ENCODE data around the gene BACE2.

DNA sequence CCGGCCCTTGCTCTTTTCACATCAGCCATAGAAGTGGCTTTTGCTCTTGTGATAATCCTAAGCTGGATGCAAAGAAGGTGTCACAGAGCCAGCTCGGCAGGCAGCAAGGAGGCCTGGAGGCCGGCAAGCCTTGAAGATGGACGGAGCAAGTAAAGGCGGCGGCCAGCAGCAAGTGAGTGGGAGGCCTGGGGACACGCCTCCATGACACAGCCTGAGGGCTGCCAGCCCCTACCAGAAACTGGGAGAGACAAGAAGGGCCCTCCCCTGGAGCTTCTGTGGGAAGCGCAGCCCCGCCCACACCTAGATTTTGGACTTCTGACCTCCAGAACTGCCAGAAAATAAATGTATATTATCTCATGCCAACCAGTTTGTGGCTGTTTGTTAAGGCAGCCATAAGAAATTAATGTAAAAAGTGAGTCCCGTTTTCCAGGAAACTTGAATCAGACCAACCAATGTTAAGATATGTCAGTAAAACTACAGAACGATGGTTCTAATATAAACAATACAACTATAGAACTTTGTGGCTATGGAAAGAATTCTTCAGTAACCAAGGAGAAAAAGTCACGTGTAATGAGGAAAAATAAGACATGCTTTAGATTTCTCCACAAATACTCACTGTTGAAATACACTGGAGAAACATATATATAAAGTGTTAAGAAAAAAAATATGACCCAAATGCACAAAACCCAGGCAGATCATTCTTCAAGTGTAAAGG, 49.9 kb downstream of the BACE2 start:
- TF ChIP-seq, protein P1, sequence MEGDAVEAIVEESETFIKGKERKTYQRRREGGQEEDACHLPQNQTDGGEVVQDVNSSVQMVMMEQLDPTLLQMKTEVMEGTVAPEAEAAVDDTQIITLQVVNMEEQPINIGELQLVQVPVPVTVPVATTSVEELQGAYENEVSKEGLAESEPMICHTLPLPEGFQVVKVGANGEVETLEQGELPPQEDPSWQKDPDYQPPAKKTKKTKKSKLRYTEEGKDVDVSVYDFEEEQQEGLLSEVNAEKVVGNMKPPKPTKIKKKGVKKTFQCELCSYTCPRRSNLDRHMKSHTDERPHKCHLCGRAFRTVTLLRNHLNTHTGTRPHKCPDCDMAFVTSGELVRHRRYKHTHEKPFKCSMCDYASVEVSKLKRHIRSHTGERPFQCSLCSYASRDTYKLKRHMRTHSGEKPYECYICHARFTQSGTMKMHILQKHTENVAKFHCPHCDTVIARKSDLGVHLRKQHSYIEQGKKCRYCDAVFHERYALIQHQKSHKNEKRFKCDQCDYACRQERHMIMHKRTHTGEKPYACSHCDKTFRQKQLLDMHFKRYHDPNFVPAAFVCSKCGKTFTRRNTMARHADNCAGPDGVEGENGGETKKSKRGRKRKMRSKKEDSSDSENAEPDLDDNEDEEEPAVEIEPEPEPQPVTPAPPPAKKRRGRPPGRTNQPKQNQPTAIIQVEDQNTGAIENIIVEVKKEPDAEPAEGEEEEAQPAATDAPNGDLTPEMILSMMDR (IDR thresholded peaks at IDR 0.05; ENCODE audit: poor library complexity, severe bottlenecking) = no peak
- TF ChIP-seq EZH2 (IDR thresholded peaks at IDR 0.05; ENCODE audit: borderline replicate concordance, insufficient read depth, low read length, poor library complexity, severe bottlenecking) (no peak), EP300 (conservative IDR thresholded peaks at IDR 0.05; ENCODE audit: poor library complexity, severe bottlenecking) (no peak), RAD21 (conservative IDR thresholded peaks at IDR 0.05) (no peak), TAF1 (IDR thresholded peaks at IDR 0.05; ENCODE audit: low read depth) (no peak)
